SK-N-MC (cell line): ENCODE data around the gene DPEP2.
"Not testable (repeated sequence)": the region's sequence is repeated elsewhere in the genome, so short reads cannot be mapped to it uniquely, and the experiment has no call there.

Source experiments
- EZH2 ChIP-seq: fragments of 200-600 bp; sonication (generic); IDR thresholded peaks from one replicate; pipeline ENCODE4 v1.6.1; 2017; ENCODE audit warnings: antibody characterized with exemption
- POLR2AphosphoS5 ChIP-seq: IDR thresholded peaks from 2 replicates; pipeline ENCODE4 v1.6.1; 2012; ENCODE audit warnings: mild to moderate bottlenecking, low read depth, low read length, borderline replicate concordance

GRCh38 chr16:67998231-67998778, 979 bp downstream of the DPEP2 start:
- not testable (repeated sequence) for TF ChIP-seq EZH2, POLR2AphosphoS5
